ENCODE measurements around the gene SLC4A7.

SLC4A7 gene

DNA sequence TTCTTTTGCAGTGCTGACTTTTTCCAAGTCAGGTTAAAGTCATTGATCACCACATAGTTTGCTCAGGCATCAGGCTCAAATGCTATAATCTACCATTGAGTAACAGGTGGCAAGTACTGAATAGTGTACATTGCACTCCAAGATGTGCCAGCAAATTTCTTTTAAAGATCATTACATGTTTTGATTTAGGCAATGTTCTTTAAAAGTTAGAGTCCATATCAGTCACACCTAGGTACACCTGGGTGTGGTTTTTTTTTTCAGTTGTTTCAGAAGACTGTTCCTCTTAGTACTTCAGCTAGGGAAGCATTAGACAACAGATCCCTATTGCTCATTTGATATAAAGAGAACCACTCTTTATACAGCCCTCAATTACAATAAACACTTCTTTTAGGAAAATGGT is 10.6 kb upstream of the SLC4A7 start:
- H3K4me3 ChIP-seq (ENCODE audit: low read depth, low read length), result no peak overlapping the region
- TF ChIP-seq, protein P1, sequence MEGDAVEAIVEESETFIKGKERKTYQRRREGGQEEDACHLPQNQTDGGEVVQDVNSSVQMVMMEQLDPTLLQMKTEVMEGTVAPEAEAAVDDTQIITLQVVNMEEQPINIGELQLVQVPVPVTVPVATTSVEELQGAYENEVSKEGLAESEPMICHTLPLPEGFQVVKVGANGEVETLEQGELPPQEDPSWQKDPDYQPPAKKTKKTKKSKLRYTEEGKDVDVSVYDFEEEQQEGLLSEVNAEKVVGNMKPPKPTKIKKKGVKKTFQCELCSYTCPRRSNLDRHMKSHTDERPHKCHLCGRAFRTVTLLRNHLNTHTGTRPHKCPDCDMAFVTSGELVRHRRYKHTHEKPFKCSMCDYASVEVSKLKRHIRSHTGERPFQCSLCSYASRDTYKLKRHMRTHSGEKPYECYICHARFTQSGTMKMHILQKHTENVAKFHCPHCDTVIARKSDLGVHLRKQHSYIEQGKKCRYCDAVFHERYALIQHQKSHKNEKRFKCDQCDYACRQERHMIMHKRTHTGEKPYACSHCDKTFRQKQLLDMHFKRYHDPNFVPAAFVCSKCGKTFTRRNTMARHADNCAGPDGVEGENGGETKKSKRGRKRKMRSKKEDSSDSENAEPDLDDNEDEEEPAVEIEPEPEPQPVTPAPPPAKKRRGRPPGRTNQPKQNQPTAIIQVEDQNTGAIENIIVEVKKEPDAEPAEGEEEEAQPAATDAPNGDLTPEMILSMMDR (IDR thresholded peaks at IDR 0.05; ENCODE audit: low read depth, low read length, missing control alignments), result no peak
- in situ Hi-C loops (cut with HindIII; ENCODE audit: low sequenced_read_pairs), result no loop called here
- DNase-seq (ENCODE audit: low read depth), result no peak

DNA sequence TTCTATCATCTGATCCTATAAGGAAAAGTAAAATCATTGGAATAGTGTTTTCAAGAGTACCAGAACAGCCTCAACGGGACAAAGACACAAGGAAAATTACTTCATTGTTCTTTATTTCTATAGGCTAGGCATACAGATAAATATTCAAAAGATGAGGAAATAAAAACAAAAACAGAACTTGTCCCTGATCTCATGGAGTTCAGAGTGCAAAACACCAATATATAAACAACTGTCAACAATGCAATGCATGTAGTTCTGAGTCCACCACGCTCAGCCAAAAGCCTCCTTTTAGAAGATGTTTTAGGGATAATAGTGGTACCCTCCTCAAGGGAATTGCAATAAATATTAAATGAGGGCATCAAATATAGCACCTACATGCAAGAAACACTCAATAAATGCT is 4.6 kb upstream of the SLC4A7 start:
- in situ Hi-C loops (cut with HindIII; ENCODE audit: low sequenced_read_pairs), result no loop called here
- H3K4me3 ChIP-seq (ENCODE audit: low read depth, low read length), result no peak overlapping the region
- no peak for DNase-seq (ENCODE audit: low read depth)
- TF ChIP-seq, protein P1 (IDR thresholded peaks at IDR 0.05; ENCODE audit: low read depth, low read length, missing control alignments), result no peak

DNA sequence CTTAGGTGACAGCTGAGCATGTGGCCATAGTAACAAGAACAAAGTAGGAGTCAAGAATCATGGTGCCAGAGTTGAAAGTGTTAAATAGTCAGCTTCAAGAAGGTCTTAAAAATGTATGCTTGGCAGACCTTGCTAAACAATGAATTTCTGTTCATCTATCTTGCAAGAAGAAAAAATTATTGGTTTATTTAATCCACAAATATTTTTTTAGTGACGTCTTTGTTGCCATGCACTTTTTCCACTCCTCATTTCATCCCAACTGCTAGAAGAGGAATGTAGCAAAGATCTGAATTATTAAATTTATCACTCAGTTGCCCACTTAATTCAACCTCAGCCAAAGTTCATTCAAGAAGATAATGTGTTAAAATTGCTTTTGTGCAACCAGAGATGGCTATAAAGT is 3.2 kb upstream of the SLC4A7 start:
- in situ Hi-C loops (cut with HindIII; ENCODE audit: low sequenced_read_pairs), result no loop called here
- TF ChIP-seq, protein P1 (IDR thresholded peaks at IDR 0.05; ENCODE audit: low read depth, low read length, missing control alignments), result no peak

DNA sequence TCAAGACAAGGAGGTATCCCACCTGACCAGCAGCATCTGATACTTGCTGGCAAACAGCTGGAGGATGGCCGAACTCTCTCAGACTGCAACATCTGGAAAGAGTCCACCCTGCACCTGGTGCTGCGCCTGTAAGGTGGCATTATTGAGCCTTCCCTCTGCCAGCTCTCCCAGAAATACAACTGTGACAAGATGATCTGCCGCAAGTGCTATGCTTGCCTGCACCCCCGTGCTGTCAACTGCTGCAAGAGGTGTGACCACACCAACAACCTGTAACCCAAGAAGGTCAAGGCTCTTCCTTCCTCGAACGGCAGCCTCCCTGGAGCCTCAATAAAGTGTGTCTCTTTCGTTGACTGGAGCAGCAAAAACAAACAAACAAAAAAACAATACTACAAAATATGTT is 2.2 kb upstream of the SLC4A7 start:
- no peak for DNase-seq (ENCODE audit: low read depth)
- TF ChIP-seq, protein P1 (IDR thresholded peaks at IDR 0.05; ENCODE audit: low read depth, low read length, missing control alignments), result no peak
- no peak overlapping the region for H3K4me3 ChIP-seq (ENCODE audit: low read depth, low read length)
- in situ Hi-C loops (cut with HindIII; ENCODE audit: low sequenced_read_pairs), result no loop called here

More for the DNA sequence above, 3.2 kb upstream of the SLC4A7 start:
- no peak overlapping the region for H3K4me3 ChIP-seq (ENCODE audit: low read depth, low read length)
- DNase-seq (ENCODE audit: low read depth), result no peak

DNA sequence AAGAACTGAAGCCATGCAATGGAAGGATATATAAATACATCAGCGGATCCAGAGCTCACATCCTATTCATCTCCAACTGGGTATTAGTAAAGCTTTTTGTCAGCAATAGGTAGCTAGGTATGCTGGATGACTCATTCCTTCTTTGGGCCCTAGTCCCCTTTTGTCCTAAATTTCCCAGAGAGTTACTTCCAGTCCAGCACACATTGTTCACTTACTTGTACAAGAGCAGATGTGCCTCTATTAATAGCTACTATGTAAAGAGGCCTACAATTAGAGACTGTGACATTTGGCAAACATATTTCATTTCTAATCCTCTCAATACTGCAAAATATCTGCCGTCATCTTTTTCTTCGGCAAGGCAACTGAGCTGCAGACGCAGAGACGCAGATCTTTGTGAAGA is 1.7 kb upstream of the SLC4A7 start:
- H3K4me3 ChIP-seq (ENCODE audit: low read depth, low read length), result no peak overlapping the region
- in situ Hi-C loops (cut with HindIII; ENCODE audit: low sequenced_read_pairs), result no loop called here
- DNase-seq (ENCODE audit: low read depth), result no peak
- TF ChIP-seq, protein P1 (IDR thresholded peaks at IDR 0.05; ENCODE audit: low read depth, low read length, missing control alignments), result no peak

DNA sequence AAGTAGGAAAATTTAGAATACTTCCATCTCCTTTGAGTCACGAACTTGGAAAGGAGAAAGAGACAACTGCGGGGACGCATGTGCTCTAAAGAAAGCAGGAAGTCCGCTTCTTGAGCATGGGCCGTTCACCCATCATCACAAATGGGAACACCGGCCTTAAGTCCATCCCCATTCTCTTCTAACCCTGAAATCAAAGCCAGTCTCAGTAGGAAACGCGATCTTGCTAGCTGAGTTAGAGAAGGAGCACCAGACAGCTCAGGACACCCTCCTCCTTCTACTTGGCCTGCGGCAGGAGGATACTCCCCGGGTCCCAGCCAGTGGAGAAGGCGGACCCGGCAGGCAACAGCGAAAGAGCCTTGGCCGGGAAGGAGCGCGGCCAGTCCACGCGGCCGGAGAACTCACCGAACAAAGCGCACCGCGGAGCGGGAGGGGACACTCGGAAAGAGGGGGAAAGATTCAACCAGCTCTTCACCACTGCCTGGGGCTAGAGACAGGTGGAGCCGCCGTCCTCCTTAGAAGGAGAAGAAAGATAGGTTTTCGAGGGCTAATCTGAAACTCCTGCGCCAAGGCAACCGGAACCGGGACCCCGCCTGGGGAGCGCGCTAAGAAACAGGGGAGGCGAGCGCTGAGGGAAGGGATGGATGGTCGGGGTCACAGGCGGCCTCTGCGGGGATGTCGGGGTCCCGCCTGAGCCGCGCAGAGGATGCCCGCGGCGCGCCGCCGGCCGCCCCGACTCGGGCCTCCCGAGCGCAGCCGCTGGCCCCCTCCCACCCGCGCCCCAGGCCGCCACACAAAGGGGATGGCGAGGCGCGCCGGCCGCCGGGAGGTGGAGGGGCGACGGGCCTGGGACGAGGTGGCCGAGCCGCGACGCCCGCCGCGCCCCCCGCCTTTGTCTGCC is 818 bp downstream of the SLC4A7 start:
- no peak for DNase-seq (ENCODE audit: low read depth)
- TF ChIP-seq, protein P1 (IDR thresholded peaks at IDR 0.05; ENCODE audit: low read depth, low read length, missing control alignments), result no peak
- peak overlapping the region; percentile 91 for H3K4me3 ChIP-seq (ENCODE audit: low read depth, low read length)
- in situ Hi-C loops (cut with HindIII; ENCODE audit: low sequenced_read_pairs), result no loop called here

All from astrocyte of the cerebellum (primary cell).